ENCODE results near the gene OR1S1. TPM values are rescaled to one million over a fixed set of nuclear protein-coding genes. Genes with fewer than 3 reads are reported as not detected.

Gene OR1S1
- total RNA-seq, 1 experiment from 2014 or later, result not detected

DNA sequence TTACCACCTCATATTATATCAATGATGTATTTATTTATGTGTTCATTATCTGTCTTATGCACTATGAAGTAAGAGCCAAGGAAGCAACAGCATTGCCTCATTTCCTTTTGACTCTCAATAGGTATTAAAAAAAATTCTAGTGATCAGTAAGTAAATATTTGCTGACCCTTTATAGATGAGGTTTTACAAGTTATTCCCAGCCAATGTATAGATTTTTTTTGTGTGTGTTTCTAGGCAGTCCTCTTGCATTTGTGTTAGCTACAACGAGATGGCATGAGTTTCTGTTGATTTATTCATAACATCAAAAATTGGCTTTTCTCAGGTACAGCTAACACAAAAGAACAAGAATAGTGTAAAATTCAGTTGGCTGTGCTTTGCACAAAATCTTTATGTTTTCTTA is 13.2 kb upstream of the OR1S1 start:
- TF ChIP-seq, protein P1, sequence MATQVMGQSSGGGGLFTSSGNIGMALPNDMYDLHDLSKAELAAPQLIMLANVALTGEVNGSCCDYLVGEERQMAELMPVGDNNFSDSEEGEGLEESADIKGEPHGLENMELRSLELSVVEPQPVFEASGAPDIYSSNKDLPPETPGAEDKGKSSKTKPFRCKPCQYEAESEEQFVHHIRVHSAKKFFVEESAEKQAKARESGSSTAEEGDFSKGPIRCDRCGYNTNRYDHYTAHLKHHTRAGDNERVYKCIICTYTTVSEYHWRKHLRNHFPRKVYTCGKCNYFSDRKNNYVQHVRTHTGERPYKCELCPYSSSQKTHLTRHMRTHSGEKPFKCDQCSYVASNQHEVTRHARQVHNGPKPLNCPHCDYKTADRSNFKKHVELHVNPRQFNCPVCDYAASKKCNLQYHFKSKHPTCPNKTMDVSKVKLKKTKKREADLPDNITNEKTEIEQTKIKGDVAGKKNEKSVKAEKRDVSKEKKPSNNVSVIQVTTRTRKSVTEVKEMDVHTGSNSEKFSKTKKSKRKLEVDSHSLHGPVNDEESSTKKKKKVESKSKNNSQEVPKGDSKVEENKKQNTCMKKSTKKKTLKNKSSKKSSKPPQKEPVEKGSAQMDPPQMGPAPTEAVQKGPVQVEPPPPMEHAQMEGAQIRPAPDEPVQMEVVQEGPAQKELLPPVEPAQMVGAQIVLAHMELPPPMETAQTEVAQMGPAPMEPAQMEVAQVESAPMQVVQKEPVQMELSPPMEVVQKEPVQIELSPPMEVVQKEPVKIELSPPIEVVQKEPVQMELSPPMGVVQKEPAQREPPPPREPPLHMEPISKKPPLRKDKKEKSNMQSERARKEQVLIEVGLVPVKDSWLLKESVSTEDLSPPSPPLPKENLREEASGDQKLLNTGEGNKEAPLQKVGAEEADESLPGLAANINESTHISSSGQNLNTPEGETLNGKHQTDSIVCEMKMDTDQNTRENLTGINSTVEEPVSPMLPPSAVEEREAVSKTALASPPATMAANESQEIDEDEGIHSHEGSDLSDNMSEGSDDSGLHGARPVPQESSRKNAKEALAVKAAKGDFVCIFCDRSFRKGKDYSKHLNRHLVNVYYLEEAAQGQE (IDR thresholded peaks at IDR 0.05; ENCODE audit: insufficient read depth in 1 of 2, low read depth in 2 of 2, low read length in 1 of 2), result no peak
- TF ChIP-seq TCF7L2 (IDR thresholded peaks at IDR 0.05; ENCODE audit: low read depth, low read length) (no peak), POLR2AphosphoS5 (IDR thresholded peaks at IDR 0.05; ENCODE audit: low read depth, low read length) (no peak), SIN3A (IDR thresholded peaks at IDR 0.05; ENCODE audit: borderline replicate concordance, insufficient read depth, low read depth, low read length) (no peak)
- TF ChIP-seq, protein P2, sequence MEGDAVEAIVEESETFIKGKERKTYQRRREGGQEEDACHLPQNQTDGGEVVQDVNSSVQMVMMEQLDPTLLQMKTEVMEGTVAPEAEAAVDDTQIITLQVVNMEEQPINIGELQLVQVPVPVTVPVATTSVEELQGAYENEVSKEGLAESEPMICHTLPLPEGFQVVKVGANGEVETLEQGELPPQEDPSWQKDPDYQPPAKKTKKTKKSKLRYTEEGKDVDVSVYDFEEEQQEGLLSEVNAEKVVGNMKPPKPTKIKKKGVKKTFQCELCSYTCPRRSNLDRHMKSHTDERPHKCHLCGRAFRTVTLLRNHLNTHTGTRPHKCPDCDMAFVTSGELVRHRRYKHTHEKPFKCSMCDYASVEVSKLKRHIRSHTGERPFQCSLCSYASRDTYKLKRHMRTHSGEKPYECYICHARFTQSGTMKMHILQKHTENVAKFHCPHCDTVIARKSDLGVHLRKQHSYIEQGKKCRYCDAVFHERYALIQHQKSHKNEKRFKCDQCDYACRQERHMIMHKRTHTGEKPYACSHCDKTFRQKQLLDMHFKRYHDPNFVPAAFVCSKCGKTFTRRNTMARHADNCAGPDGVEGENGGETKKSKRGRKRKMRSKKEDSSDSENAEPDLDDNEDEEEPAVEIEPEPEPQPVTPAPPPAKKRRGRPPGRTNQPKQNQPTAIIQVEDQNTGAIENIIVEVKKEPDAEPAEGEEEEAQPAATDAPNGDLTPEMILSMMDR (IDR thresholded peaks at IDR 0.05), result no peak
- POLR2A ChIA-PET, result no interaction called here
- intact Hi-C loops (cut with micrococcal nuclease; ENCODE audit: unreplicated experiment), result no loop called here
- in situ Hi-C loops (cut with HindIII; ENCODE audit: low pct_unique_long_range_greater_than_20kb, low sequenced_read_pairs), result no loop called here
- no peak for ATAC-seq
- CTCF ChIA-PET, result no interaction called here
- Histone ChIP-seq H3K4me1 (ENCODE audit: control insufficient read depth, insufficient read depth, low read length) (no peaks in the 10 kb centered on the region), H3K4me3 (ENCODE audit: low read depth in 2 of 2, low read length in 2 of 2) (no peak overlapping the region), H3K9me3 (ENCODE audit: control insufficient read depth, insufficient read depth, low read depth, low read length) (no peaks in the 10 kb centered on the region; the same call in 1 of the 2 replicates), H3K27me3 (ENCODE audit: control insufficient read depth, insufficient read depth, low read length) (no peaks in the 10 kb centered on the region), H3K36me3 (ENCODE audit: control insufficient read depth, insufficient read depth, low read length) (no peaks in the 10 kb centered on the region), H3K27ac (ENCODE audit: low read length) (no peak overlapping the region)
- BruUV-seq (replicated peaks), result no TSS peak
- DNase-seq (ENCODE audit: low read depth, low spot score), result no peak

DNA sequence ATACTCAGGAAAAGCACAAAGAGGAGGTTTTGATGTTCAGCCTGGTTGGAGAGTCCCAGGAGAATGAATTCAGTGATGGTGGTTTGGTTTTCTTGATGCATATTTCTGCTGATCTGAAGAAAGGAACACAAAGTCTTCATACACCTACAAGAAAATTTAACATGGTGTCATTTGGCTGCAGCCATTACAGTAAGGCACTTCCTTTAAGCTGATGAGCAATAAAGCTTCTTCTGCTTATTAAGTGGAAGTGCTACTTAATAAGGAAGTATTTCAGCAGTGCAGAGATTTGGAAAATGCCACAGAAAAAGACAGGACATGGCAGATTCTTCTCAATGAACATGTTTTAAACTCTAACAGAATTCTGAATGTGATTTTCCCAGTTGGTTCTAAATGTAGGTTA is 8.5 kb upstream of the OR1S1 start, which contains the start of gene OR1S2:
TSS of gene OR1S2 (minus strand) at position 101 of the 400 bp plus-strand sequence. CDS start at position 101, 0 bp downstream.
- TF ChIP-seq, protein P1 (IDR thresholded peaks at IDR 0.05; ENCODE audit: insufficient read depth in 1 of 2, low read depth in 2 of 2, low read length in 1 of 2), result no peak
- TF ChIP-seq POLR2AphosphoS5 (IDR thresholded peaks at IDR 0.05; ENCODE audit: low read depth, low read length) (no peak), TCF7L2 (IDR thresholded peaks at IDR 0.05; ENCODE audit: low read depth, low read length) (no peak), SIN3A (IDR thresholded peaks at IDR 0.05; ENCODE audit: borderline replicate concordance, insufficient read depth, low read depth, low read length) (no peak)
- TF ChIP-seq, protein P2 (IDR thresholded peaks at IDR 0.05), result no peak
- H3K27me3 ChIP-seq (ENCODE audit: control insufficient read depth, insufficient read depth, low read length), result no peaks in the 10 kb centered on the region
- in situ Hi-C loops (cut with HindIII; ENCODE audit: low pct_unique_long_range_greater_than_20kb, low sequenced_read_pairs), result no loop called here
- H3K27ac ChIP-seq (ENCODE audit: low read length), result no peak within 1 kb of the TSS
- no peaks in the 10 kb centered on the region for H3K9me3 ChIP-seq (ENCODE audit: control insufficient read depth, insufficient read depth, low read depth, low read length)
- no peak within 1 kb of the TSS for H3K4me3 ChIP-seq (ENCODE audit: low read depth in 2 of 2, low read length in 2 of 2)
- BruUV-seq (replicated peaks), result no TSS peak
- ATAC-seq (no peak), DNase-seq (ENCODE audit: low read depth, low spot score) (no peak)
- no peaks in the 10 kb centered on the region for H3K36me3 ChIP-seq (ENCODE audit: control insufficient read depth, insufficient read depth, low read length)
- no peaks in the 10 kb centered on the region for H3K4me1 ChIP-seq (ENCODE audit: control insufficient read depth, insufficient read depth, low read length)
- ChIA-PET POLR2A (no interaction called here), CTCF (no interaction called here)
- intact Hi-C loops (cut with micrococcal nuclease; ENCODE audit: unreplicated experiment), result no loop called here
